GM06990 (cell line): Measurements from ENCODE around the gene TXNRD3.

ENCODE experiments used
- DNase-seq: peaks from one replicate; pipeline ENCODE4 v3.0.0-alpha.2; 2011; ENCODE audit not compliant: insufficient read length; ENCODE audit errors: extremely low read depth
- H3K27me3 ChIP-seq: replicated peaks from 2 replicates; pipeline ENCODE4 v1.6.0; 2011; ENCODE audit warnings: low read length; ENCODE audit not compliant: control insufficient read depth, insufficient read depth
- H3K36me3 ChIP-seq: 2 replicates; pipeline ENCODE4 v1.5.1; 2011; ENCODE audit warnings: low read length; ENCODE audit not compliant: control insufficient read depth, insufficient read depth
- H3K4me3 ChIP-seq: replicated peaks from 2 replicates; pipeline ENCODE4 v1.5.1; 2011; ENCODE audit warnings: low read depth, mild to moderate bottlenecking, control low read depth, low read length
- CTCF ChIP-seq: IDR thresholded peaks from 2 replicates; pipeline ENCODE4 v1.5.1; 2011; ENCODE audit warnings: low read length, control low read depth, mild to moderate bottlenecking, inconsistent platforms; ENCODE audit not compliant: insufficient read depth, poor library complexity, severe bottlenecking

Gene TXNRD3

DNA sequence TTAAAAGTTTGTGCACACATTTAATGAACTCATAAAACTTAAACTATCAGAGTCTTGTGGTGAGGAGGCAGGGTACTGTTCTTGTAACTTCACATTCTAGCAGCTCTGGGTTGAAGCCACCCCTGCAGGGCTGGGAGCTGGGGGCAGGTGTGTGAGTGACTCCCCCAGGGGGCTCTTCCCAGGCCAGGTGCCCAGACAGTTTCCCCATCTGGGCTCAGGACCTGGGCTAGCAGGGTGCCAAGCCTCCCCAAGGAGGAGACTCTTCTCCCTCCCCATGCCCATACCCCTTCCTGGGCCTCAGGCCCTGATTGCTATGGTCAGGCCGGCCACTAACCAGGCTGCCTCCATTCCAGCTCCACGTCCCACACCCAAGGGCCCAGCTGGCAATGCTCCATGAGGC lies 27.1 kb upstream of the TXNRD3 start:
- Histone ChIP-seq H3K36me3 (no peaks in the 10 kb centered on the region), H3K4me3 (no peak overlapping the region), H3K27me3 (no peaks in the 10 kb centered on the region; the same call in 1 of the 2 replicates)
- DNase-seq: no peak
- no peak for TF ChIP-seq CTCF

DNA sequence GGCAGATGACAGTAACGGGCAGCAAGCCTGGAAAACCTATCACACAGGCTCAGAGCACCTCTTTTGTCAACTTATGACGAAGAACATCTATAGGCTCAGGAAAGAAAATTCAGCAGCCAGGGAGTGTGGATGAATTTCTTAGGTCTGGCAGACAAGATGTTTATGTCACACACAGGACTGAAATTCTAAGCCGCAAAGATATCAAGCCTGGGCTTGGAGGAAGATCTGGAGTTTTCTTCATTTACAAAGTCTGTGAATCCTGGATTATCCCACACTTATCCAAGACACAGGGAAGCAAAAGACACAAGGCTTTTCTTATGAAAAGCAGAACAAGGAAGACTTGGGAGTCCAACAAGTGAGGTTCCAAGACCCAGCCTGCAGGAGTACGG lies 25.7 kb upstream of the TXNRD3 start:
- Histone ChIP-seq H3K27me3 (no peaks in the 10 kb centered on the region; the same call in 1 of the 2 replicates), H3K4me3 (no peak overlapping the region), H3K36me3 (no peaks in the 10 kb centered on the region)
- TF ChIP-seq CTCF: no peak
- no peak for DNase-seq

DNA sequence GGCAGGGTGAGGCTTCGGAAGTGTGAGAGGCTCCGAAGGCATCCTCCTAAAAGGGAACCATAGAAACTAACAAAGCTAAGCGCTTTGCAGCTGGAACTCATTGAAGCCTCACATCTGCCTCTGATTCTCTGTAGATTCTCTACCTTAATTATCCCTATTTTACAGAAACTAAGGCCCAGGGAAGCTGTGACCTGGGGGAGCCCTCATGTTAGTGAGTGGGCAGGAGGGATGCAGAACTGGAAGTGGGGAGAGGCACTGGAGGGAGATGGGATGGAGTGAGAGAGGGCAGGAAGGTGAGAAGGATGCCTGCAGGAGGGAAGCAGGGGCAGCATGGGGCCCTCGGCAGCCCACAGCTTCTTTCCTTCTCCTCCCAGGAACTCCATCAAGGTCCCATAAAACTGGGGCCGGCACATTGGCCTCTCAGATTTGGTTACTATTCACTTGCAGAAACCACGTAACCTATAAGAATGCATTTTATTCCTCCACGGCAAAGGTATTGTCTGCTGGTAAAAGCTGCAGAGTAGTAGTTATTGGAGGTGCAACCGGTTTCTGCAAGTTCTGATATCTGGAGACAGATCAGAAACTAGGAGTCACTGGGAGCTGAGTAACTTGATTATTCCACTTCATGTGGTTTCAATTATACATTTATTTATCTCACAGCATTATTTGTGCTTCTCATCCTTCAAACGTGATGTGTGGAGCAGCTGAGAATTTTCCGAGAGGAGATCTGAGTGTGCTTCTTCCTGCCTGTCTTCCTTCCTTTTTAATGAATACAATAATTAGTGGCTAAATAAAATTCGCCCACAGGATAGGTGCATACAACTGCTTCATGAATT lies 25.1 kb upstream of the TXNRD3 start:
- TF ChIP-seq CTCF: no peak
- H3K4me3 ChIP-seq: no peak overlapping the region
- H3K27me3 ChIP-seq: no peaks in the 10 kb centered on the region; the same call in 1 of the 2 replicates
- no peak for DNase-seq
- no peaks in the 10 kb centered on the region for H3K36me3 ChIP-seq

GRCh38 chr3:126679318-126679751 lies 24.4 kb upstream of the TXNRD3 start:
- H3K36me3 ChIP-seq: no peaks in the 10 kb centered on the region
- peak; percentile 71 for DNase-seq
- H3K4me3 ChIP-seq: no peak overlapping the region
- H3K27me3 ChIP-seq: no peaks in the 10 kb centered on the region; the same call in 1 of the 2 replicates
- TF ChIP-seq CTCF: peak; percentile 96

DNA sequence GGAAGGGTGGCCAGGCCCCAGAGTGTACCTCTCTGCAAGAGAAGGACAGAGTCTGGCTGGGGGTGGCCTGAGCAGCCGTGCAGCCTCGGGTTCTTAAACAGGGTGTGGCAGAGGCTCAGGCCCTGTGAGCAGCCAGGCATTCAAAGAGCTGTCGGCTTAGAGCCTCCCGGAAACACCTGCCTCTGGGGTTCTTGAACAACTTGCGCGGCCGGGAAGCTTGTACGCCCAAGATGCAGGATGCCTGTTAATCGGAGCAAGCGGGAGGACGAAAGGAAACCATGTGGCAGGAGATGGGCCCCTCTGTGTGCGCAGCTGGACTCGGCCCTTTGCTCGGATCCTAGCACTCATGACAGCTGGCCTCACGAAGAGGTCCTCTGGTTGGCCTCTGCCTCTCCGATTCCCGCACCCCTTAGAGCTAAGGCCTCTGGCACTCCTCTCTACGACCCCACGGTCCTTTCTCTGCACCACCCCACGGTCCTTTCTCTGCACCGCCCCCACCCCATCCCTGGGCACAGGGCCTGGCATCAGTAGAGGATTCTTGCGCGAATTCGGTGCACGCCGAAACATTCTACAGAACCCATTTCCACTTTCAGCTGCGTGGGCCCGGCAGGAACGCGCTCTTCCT lies 23.9 kb upstream of the TXNRD3 start:
- Histone ChIP-seq H3K27me3 (no peaks in the 10 kb centered on the region; the same call in 1 of the 2 replicates), H3K4me3 (peak overlapping the region; percentile 8), H3K36me3 (no peaks in the 10 kb centered on the region)
- TF ChIP-seq CTCF: no peak
- no peak for DNase-seq
